NCI-H774 (cell line): Measurements from ENCODE around the gene RBM5.
"Not testable (repeated sequence)": the region's sequence is repeated elsewhere in the genome, so short reads cannot be mapped to it uniquely, and the experiment has no call there.

Source experiments
- DNase-seq: peaks from one replicate; lab custom pipeline; 2025; lab: John Stamatoyannopoulos, UW

RBM5 gene

DNA sequence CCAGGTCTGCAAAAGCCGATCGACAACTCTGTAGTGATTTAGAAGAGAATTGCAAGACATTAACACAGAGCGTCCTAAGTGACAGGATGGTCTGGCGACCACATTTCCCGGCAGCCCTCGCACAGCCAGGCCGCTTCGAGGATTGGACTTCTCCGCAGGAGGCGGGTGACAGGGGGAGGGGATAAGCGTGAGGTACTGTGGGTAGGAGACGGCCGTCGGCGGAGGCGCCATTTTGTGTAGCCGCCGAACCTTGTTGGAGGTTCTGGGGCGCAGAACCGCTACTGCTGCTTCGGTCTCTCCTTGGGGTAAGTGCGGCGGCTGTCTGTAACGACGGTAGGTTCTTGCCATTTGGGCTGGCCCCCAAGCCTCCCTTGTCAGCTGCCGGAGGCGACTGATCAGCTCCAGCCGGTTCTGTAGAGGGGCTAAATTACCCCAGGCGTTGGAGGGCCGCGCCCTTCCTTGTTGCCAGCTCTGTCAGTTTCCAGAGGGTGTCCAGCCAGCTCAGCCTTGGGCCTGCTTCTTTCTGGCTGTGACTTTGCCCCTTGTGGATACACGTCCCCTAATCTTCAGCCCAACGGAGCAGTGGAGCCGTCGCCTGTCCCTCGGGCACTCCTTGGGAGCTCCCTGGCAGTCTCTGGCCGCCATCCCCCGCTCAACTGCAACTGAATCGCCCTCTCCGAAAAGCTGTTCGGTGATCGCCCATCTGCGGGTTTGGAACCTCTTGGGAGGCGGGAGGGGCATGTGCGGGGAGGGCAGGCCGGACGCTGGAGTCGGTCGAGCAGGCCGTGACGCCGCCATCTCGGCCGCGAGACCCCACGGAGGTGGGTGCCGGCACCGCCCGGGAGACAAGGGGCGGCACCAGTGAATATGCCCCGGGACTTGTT lies at the start of gene RBM5:
Gene RBM5 (plus strand): TSS at position 195 of the 884 bp plus-strand sequence. CDS start 1,516 bp downstream, outside the sequence.
- peak; percentile 62 for DNase-seq

DNA sequence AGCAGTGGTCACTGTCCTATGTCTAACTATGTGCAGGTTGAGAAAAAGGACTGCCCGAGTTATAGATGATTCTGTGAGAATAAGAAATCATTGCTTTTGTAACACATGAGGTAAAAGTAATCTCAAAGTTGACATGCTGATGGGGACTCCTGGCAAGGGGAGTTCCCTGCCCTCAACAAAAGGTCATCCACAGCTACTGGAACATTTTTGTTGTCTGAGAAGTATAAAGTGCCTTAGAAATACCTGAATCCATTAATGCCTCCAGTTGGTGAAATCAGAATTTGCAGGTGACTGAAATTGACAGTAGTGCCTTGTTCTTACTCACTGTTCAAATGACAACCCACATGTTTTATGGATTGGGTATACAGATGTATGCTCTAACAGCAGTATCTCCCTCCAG lies 43.7 kb upstream of the RBM5 start:
- no peak for DNase-seq

DNA sequence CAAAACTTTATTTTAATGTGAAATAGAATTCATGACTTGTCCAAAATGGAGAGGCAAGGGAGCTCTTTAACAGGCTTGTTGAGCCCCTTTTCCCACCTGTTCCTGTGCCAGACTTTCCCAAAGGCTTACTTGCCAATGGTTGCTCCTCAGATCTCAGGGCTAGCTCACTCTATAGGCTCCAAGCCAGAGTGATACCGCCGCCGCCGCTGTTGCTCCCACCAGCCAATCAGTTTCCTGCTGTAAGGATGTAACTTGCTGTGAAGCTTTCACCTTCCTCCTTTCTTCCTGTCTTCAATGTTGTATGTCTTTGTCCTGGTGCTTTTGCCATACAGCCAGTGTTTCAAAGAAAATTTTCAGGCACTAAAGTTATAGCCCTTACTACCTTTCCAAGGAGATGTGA lies 41.3 kb upstream of the RBM5 start:
- no peak for DNase-seq

DNA sequence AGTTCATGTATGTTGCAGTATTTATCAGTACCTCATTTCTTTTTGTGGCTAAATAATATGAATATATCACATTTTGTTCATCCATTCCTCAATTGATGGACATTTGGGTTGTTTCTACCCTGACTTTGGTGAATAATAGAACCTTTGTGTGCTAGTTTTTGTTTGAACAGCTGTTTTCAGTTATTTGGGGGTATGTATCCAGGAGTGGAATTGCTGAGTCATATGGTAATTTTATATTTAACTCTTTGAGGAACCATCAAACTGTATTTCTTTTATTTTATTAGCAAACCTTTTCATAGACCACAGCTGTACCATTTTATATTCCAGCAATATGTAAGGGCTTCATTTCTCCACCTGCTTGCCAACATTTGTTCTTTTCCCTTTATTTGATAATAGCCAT lies 38.4 kb upstream of the RBM5 start:
- DNase-seq = no peak

DNA sequence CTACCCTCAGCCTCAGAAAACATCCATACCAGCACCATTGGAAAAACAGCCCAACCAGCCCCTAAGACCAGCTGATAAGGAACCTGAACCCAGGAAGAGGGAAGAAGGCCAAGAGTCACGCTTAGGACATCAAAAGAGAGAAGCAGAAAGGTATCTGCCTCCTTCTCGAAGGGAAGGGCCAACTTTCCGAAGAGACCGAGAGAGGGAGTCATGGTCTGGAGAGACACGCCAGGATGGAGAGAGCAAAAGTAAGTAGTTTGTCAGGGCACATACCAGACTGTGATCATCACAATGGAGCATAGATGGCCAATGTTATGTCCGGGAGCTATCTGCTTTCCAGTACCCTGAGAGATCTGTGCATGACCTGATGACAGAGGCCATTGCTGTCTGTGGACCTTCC lies 31.0 kb upstream of the RBM5 start:
- no peak for DNase-seq

DNA sequence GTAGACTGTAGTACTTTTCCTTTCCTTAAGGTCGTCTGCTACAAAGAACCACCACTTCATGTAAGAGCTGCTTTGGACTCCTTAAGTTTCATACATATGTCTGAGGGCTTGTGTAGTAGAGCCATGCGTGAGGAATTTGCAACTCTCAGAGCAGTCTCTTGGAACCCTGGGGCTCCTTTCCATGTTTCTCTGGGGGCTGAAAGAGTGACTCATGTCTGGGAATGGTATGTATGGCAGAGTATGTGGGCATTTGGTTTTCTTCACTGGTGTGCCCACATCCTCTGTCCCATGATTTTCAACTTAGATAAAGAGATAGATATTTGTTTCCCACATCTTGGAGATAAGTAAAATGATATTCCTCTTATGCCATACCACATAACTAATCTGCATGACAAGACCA lies 20.6 kb upstream of the RBM5 start:
- DNase-seq = no peak

DNA sequence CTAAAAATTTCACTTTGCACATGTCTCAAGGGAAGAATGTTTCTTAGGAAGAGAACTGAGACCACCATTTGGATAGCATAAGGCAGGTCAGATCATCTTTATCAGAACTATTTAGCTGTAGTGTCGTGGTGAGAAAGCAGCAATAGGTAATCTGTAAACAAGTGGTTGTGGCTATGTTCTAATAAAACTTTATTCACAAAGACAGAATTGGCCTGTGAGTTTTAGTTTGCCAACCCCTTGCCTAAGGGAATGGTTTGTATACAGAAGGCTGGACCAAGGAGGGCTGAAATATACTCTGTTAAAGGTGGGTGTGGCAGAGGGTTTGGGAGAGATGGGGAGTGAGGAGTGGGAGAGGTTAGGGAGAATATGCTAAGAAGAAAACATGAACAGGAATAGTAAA lies 10.6 kb upstream of the RBM5 start:
- DNase-seq = no peak

DNA sequence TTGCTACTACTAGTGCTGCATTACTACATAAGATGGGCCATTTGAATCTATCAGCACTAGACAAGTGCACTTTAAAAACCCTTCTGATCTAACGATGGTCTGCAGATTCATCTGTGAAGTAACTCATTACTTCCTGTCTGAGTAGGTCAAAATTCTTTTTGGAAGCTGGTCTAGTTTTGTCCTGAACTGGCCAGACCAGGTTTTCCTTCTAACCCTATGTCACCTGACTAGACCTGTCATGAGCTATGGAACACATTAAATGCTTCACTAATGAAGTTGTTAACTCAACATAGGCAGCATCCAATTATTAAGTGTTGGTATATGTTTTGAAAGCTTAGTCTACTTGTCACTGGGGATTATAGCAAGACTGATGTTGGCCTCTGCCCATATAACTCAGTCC lies 10.1 kb upstream of the RBM5 start:
- no peak for DNase-seq

DNA sequence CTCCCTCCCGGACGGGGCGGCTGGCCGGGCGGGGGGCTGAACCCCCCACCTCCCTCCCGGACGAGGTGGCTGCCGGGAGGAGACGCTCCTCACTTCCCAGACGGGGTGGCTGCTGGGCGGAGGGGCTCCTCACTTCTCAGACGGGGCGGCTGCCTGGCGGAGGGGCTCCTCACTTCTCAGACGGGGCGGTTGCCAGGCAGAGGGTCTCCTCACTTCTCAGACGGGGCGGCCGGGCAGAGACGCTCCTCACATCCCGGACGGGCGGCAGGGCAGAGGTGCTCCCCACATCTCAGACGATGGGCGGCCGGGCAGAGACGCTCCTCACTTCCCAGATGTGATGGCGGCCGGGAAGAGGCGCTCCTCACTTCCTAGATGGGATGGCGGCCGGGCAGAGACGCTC lies 3.8 kb upstream of the RBM5 start:
- DNase-seq = not testable (repeated sequence)

DNA sequence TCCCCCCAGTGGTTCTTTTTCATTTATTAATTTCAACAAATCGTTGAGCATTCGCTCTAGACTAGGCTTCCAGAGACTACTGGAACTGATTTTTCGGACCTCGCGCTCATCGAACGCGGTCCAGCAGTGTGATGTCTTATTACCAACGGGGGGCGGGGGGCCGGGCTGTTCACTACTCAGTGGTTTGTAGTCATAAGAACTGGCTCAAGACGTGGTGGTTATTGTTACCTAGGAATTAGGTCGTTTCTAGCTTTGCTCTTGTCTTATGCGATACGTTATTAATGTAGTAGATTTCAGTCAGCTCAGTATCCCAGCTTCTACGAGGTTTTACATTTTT lies 858 bp downstream of the RBM5 start:
- DNase-seq = no peak

DNA sequence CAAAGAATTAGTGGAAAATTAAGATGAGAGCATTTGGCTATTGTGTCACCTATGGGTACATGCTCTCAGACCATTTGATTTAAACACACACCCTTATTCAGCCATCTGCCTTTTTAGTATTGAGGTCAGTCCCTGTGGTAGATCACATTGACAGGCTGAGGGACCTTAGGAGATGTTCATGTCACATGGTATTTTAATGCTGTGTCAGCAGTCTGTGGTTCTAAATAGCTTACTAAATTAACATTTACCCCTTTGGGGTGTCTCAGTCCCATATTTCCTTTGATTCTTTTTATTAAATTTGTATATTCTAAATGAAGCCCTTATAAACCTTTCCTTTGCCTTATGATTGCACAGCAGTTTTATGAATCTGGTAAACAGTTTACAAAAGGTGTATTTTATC lies 2.3 kb downstream of the RBM5 start:
- no peak for DNase-seq

DNA sequence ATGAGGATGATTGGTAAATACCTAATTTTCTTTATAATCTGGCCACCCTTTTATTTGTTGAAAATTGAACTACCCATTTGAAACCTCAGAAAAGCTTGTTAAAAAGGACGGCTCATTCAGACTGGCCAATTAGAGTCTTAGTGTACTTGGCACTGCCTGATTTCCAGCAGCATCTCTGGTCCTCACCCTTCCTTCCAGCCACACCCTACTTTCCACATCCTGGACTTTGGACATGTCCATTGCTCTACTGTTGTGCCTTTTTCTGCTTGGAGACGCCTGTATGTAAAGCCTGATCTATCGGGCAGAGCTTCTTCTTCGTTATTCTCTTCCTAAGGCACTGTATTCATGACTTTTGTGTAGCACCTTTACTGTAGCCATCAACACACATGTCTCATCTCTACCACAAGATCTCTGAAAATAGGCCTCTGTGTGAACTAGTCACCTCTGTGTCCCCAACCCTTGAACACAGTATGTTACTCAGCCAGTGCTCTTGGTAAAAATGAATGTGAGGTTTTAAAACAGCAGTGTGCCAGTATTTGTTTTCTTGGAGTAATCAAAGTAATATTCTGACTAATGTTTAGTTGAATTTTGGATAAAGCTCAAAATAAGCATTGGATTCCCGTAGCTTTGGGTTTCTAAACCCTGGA lies 6.8 kb downstream of the RBM5 start:
- no peak for DNase-seq

DNA sequence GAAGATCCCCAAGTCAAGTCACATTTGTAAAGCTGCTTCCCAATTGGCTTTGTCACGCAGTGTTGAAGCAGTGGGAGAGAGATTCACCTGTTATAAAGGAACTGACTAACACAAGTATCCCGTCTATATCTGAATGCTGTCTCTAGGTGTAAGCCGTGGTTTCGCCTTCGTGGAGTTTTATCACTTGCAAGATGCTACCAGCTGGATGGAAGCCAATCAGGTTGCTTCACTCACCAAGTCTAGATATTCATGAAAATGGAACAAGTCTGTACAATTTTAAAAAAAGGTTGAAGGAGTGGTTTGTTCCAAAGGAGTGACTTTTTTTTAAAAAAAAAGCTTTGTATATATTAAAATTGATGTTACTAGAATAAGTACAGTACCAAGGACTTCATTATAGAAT lies 11.7 kb downstream of the RBM5 start:
- DNase-seq = no peak

DNA sequence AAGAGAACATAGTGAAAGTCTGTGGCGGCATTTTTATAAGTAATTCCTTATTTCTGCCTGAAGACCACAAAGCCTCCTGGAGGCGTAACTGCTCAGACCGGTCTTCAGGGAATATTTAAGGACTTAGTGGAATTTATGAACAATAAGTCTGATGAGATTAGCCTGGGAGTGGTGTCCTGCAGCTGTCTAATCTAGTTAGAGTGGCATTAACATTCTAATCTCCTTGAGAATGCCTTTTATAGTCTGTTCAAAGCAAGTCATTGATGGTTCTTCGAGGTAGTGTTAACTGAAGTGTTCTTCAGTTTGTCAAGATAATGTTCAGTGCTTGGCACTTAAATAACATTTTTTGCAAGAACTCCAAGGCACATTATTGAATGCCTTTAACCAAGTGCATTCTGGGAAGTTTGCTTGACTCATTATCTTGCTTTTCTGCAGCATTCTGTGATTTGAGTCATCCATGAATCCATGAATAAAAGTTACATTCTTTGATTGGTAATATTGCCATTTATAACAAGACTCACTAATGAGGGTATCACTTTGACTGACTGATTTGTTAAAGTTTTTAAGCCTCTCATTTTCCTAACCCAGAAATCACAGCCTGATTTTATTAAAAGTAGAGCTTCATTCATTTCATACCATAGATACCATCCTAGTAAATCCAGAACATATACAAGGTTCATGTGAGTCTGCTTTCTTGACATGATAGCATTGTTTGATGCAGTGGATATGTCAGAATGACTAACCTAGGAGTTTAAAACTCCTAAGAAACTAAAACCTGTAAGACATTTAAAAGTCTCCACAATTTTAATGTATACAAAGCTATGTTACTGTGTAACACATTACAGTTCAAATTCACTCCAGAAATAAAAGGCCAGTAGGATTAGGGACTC lies 12.5 kb downstream of the RBM5 start:
- DNase-seq = no peak

DNA sequence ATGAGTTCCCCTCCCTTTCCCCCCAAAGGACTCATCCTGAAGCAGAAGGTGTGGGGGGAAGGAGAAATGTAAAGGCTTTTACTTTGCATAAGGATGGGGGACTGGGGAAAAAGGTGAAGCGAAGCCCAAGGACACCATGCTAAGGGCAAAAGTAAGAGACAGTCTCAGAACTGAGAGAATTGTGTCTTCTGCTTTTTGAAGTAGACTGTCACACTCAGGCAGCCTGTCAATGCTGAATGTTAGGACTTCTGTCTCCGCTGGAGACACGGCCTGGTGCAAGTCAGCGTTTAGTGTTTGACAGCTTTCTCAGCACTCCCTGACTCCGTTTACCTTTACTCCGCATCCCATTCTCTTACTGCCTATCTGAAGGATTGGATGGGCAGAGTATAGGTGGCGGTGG lies 13.8 kb downstream of the RBM5 start:
- DNase-seq = no peak

DNA sequence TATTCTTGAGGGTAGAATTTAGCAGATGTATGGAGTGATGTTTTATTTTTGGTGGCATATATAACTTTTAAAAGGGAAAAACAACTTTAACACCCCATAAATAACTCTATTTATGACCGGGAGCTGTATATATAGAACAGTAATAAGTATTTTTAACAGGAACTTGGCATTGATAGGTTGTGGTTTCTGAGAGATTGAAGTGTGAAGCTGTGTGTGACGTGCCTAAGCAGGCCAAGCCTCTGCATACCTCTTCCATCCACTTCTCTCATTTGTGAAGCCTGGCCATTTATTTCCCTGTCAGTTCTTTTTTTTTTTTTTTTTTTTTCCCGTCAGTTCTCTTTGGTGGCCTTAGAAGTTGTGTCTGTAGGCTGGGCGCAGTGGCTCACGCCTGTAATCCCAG lies 23.0 kb downstream of the RBM5 start:
- DNase-seq = no peak

DNA sequence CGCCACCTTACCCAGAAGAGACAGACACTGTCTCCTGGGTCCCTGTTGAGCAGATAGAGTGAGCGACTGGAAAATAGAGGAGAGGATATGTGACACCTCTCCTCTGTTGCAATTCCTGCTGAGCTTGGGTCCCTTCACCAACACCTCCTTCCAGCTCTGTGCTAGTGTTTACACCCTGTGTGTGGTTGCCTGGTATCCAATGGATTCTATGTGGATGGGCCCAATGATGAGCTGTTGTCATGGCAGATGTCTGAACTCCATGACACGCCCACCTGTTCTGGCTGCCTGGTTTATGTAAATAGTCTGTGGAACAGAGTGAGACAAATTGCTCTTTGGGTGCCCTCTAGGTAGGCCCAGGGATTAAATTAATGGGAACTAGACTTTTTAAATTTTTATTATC lies 23.7 kb downstream of the RBM5 start:
- no peak for DNase-seq

DNA sequence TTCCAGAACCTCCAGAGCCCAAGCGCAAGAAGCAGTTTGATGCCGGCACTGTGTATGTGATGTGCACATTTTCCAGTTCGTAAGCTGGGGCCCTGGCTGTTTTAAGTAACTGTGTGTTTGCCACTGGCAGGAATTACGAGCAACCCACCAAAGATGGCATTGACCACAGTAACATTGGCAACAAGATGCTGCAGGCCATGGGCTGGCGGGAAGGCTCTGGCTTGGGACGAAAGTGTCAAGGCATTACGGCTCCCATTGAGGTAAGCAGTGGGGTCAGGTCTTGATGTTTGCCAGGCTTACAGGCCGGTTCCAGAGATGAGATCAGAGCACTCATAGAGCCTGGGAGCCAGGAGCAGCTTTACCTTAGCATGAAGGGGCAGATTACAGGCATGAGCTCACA lies 28.4 kb downstream of the RBM5 start:
- no peak for DNase-seq

DNA sequence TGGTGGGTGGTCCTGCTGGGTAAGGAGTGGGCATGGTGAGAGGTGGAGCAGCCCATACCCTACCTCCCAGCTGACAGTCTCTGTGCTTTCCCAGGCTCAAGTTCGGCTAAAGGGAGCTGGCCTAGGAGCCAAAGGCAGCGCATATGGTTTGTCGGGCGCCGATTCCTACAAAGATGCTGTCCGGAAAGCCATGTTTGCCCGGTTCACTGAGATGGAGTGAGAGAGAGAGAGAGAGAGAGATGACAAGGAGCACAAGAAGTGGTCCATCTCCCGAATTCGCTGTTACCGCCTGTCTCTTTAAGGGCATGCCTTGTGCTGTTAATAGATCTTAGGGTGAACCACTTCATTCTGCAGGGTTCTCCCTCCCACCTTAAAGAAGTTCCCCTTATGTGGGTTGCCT lies 29.5 kb downstream of the RBM5 start:
- no peak for DNase-seq

DNA sequence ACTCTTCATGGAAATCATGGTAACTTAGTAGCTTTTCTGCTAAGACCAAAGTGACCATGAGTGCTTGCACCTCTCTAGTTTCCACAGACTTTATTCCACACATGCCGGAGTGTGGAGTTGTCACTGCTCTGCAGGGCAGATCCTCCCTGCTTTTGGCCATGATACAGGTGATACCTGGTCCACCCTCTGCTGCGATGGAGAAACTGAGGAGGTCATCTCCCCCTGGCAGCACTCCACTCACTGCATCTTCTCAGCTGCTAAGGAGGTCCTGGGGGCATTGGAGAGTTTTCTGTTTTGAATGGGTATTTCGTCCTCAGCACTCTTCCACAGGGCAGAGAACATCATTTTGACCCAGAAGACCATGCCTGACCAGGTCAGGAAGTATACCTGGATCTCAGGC lies 31.1 kb downstream of the RBM5 start:
- no peak for DNase-seq

DNA sequence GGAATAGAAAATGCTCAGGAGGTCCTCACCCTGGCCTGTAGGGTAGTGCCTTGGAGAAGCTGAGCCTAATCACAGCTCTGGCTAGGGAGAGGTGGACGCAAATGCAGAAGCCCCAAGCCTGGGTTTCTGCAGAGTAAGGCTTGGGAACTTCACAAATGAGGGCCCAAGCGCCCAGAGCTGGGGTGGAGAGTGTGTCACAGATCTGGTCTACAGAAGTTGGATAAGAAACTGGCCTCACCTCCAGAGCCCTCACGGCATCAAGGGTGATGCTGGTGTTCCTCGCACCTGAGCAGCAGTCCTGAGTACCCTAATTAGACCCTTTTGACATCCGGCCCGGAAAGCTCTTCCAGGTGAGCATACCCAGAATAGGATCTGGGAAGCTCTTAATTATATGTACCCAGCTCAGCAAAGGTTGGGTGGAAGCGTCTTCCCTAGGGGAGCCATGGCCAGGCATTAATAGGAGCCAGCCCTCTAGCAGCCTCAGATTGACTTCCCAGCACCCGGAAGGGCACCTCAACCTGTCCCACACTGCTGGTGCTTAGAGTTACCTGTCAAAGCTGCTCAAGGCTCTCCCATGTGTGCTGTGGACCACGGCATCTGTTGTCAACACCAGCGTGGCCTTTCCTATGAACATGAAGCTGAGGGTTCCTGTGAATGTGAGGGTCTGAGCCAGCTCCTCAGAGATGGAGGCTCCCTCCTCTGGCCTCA lies 31.8 kb downstream of the RBM5 start:
- DNase-seq = no peak
